Central memory CD8-positive, alpha-beta T cell (primary cell): Measurements from ENCODE around the gene DACT3.

Source experiments
- ATAC-seq: fragments of 150-1000 bp; cut with Tn5 transposase; replicated peaks from 2 replicates; pipeline ENCODE4 v1.10.0; 2022; ENCODE audit warnings: mild to moderate bottlenecking, moderate FRiP score, moderate number of reproducible peaks; ENCODE audit not compliant: poor library complexity, severe bottlenecking; ENCODE audit errors: extremely low read depth
- DNase-seq, 2 donors: peaks; one replicate each; pipeline ENCODE4 v3.0.0; 2021; ENCODE audit warnings: low spot score in 2 of 2
- H3K27ac Mint-ChIP-seq: one replicate; pipeline ENCODE4 v1.8.0; 2022; ENCODE audit warnings: low read depth, mild to moderate bottlenecking, moderate library complexity, mixed read lengths
- H3K27me3 Mint-ChIP-seq: one replicate; pipeline ENCODE4 v1.8.0; 2022; ENCODE audit warnings: mixed read lengths
- H3K36me3 Mint-ChIP-seq: one replicate; pipeline ENCODE4 v1.8.0; 2022; ENCODE audit warnings: mild to moderate bottlenecking, moderate library complexity, mixed read lengths; ENCODE audit not compliant: insufficient read depth
- H3K4me1 Mint-ChIP-seq: one replicate; pipeline ENCODE4 v1.8.0; 2022; ENCODE audit warnings: mixed read lengths
- H3K4me3 Mint-ChIP-seq: one replicate; pipeline ENCODE4 v1.8.0; 2022; ENCODE audit warnings: mild to moderate bottlenecking, moderate library complexity, mixed read lengths
- H3K9me3 Mint-ChIP-seq: one replicate; pipeline ENCODE4 v1.8.0; 2022; ENCODE audit warnings: mixed read lengths

The DACT3 gene

GRCh38 chr19:46610851-46611770 is 49.9 kb downstream of the DACT3 start:
- ATAC-seq (peak; percentile 10), DNase-seq (no peak)
- Mint-ChIP-seq H3K4me3 (peak overlapping the region; percentile 68), H3K9me3 (no peaks in the 10 kb centered on the region), H3K27ac (peak overlapping the region; percentile 86), H3K4me1 (peaks cover 54% of the 10 kb centered on the region), H3K27me3 (no peaks in the 10 kb centered on the region), H3K36me3 (peaks cover 29% of the 10 kb centered on the region)

- DNase-seq (no peak), ATAC-seq (no peak)
- Mint-ChIP-seq H3K4me1 (peaks cover 54% of the 10 kb centered on the region), H3K27ac (peak overlapping the region; percentile 86), H3K27me3 (no peaks in the 10 kb centered on the region), H3K9me3 (no peaks in the 10 kb centered on the region), H3K36me3 (peaks cover 29% of the 10 kb centered on the region), H3K4me3 (peak overlapping the region; percentile 68)
These were observed 50.6 kb downstream of the DACT3 start for GRCh38 chr19:46610413-46610775.

- H3K9me3 Mint-ChIP-seq, result no peaks in the 10 kb centered on the region
- H3K36me3 Mint-ChIP-seq, result peaks cover 29% of the 10 kb centered on the region
- ATAC-seq (no peak), DNase-seq (no peak)
- peak overlapping the region; percentile 41 for H3K27ac Mint-ChIP-seq
- H3K27me3 Mint-ChIP-seq, result no peaks in the 10 kb centered on the region
- H3K4me3 Mint-ChIP-seq, result no peak overlapping the region
- peaks cover 54% of the 10 kb centered on the region for H3K4me1 Mint-ChIP-seq
These were observed 51.2 kb downstream of the DACT3 start for GRCh38 chr19:46609511-46610412.

- peak overlapping the region; percentile 41 for H3K27ac Mint-ChIP-seq
- H3K9me3 Mint-ChIP-seq, result no peaks in the 10 kb centered on the region
- H3K36me3 Mint-ChIP-seq, result peaks cover 30% of the 10 kb centered on the region
- no peak for ATAC-seq
- peaks cover 48% of the 10 kb centered on the region for H3K4me1 Mint-ChIP-seq
- no peak overlapping the region for H3K4me3 Mint-ChIP-seq
- H3K27me3 Mint-ChIP-seq, result no peaks in the 10 kb centered on the region
- DNase-seq, result no peak
These were observed 52.2 kb downstream of the DACT3 start for GRCh38 chr19:46608581-46609345.

- Mint-ChIP-seq H3K27me3 (no peaks in the 10 kb centered on the region), H3K4me1 (peaks cover 54% of the 10 kb centered on the region), H3K36me3 (peaks cover 33% of the 10 kb centered on the region), H3K9me3 (no peaks in the 10 kb centered on the region), H3K27ac (no peak overlapping the region), H3K4me3 (no peak overlapping the region)
- no peak for ATAC-seq
- no peak for DNase-seq
These were observed 52.8 kb downstream of the DACT3 start for GRCh38 chr19:46608178-46608577.

- Mint-ChIP-seq H3K27ac (no peak overlapping the region), H3K27me3 (no peaks in the 10 kb centered on the region), H3K36me3 (peaks cover 33% of the 10 kb centered on the region)
These were observed 53.5 kb downstream of the DACT3 start for GRCh38 chr19:46607448-46607841.

GRCh38 chr19:46606681-46607447 is 54.1 kb downstream of the DACT3 start:
- no peaks in the 10 kb centered on the region for H3K27me3 Mint-ChIP-seq
- no peaks in the 10 kb centered on the region for H3K9me3 Mint-ChIP-seq
- peak overlapping the region; percentile 54 for H3K27ac Mint-ChIP-seq
- H3K4me1 Mint-ChIP-seq, result peaks cover 56% of the 10 kb centered on the region
- ATAC-seq (no peak), DNase-seq (no peak)
- H3K4me3 Mint-ChIP-seq, result no peak overlapping the region
- H3K36me3 Mint-ChIP-seq, result peaks cover 39% of the 10 kb centered on the region

More at GRCh38 chr19:46607448-46607841, 53.5 kb downstream of the DACT3 start:
- Mint-ChIP-seq H3K4me1 (peaks cover 56% of the 10 kb centered on the region), H3K9me3 (no peaks in the 10 kb centered on the region), H3K4me3 (no peak overlapping the region)
- DNase-seq (no peak), ATAC-seq (no peak)

- Mint-ChIP-seq H3K36me3 (peaks cover 33% of the 10 kb centered on the region), H3K27ac (peak overlapping the region; percentile 54), H3K4me1 (peaks cover 54% of the 10 kb centered on the region), H3K27me3 (no peaks in the 10 kb centered on the region), H3K9me3 (no peaks in the 10 kb centered on the region), H3K4me3 (no peak overlapping the region)
- ATAC-seq (no peak), DNase-seq (no peak)
These were observed 55.0 kb downstream of the DACT3 start for GRCh38 chr19:46606019-46606418.

GRCh38 chr19:46605356-46605821 is 55.6 kb downstream of the DACT3 start:
- no peaks in the 10 kb centered on the region for H3K27me3 Mint-ChIP-seq
- peaks cover 47% of the 10 kb centered on the region for H3K4me1 Mint-ChIP-seq
- no peak overlapping the region for H3K27ac Mint-ChIP-seq
- H3K4me3 Mint-ChIP-seq, result no peak overlapping the region
- ATAC-seq (no peak), DNase-seq (no peak)
- no peaks in the 10 kb centered on the region for H3K9me3 Mint-ChIP-seq
- H3K36me3 Mint-ChIP-seq, result peaks cover 35% of the 10 kb centered on the region

- no peak for DNase-seq
- Mint-ChIP-seq H3K27me3 (no peaks in the 10 kb centered on the region), H3K4me1 (peaks cover 42% of the 10 kb centered on the region), H3K36me3 (peaks cover 35% of the 10 kb centered on the region), H3K4me3 (no peak overlapping the region), H3K9me3 (no peaks in the 10 kb centered on the region), H3K27ac (no peak overlapping the region)
- ATAC-seq, result no peak
These were observed 56.1 kb downstream of the DACT3 start for GRCh38 chr19:46604781-46605355.

- Mint-ChIP-seq H3K27ac (peak overlapping the region; percentile 96), H3K9me3 (no peaks in the 10 kb centered on the region), H3K4me1 (peaks cover 34% of the 10 kb centered on the region), H3K27me3 (no peaks in the 10 kb centered on the region), H3K4me3 (peak overlapping the region; percentile 88), H3K36me3 (peaks cover 26% of the 10 kb centered on the region)
- DNase-seq (no peak), ATAC-seq (no peak)
These were observed 57.2 kb downstream of the DACT3 start for GRCh38 chr19:46603752-46604231.
